ENCODE results near the gene EYA4. TPM values are rescaled to one million over a fixed set of nuclear protein-coding genes. Genes with fewer than 3 reads are reported as not detected.

The EYA4 gene
- total RNA-seq, 1 experiment from 2014 or later, result 0.24 TPM

GRCh38 chr6:133435065-133435728 lies 194.0 kb downstream of the EYA4 start (continued):
- TF ChIP-seq USF2 (CRISPR knock-in tag; IDR thresholded peaks at IDR 0.05), result no peak
- no peak for TF ChIP-seq E2F4 (CRISPR knock-in tag; IDR thresholded peaks at IDR 0.05; ENCODE audit: borderline replicate concordance, low read depth)
- TF ChIP-seq ZNF423 (CRISPR knock-in tag; IDR thresholded peaks at IDR 0.05), result no peak
- TF ChIP-seq STAT6 (CRISPR knock-in tag; conservative IDR thresholded peaks at IDR 0.05; ENCODE audit: low read depth), result no peak
- TF ChIP-seq FOXP4 (CRISPR knock-in tag; IDR thresholded peaks at IDR 0.05), result no peak
- TF ChIP-seq ZNF512 (CRISPR knock-in tag; IDR thresholded peaks at IDR 0.05; ENCODE audit: borderline replicate concordance), result no peak
- no peak for TF ChIP-seq ZNF232 (CRISPR knock-in tag; IDR thresholded peaks at IDR 0.05)
- no peak for TF ChIP-seq MLX (CRISPR knock-in tag; IDR thresholded peaks at IDR 0.05)
- no peak for TF ChIP-seq ATF3 (CRISPR knock-in tag; conservative IDR thresholded peaks at IDR 0.05)
- no peak for TF ChIP-seq NR2C2 (CRISPR knock-in tag; IDR thresholded peaks at IDR 0.05)
- TF ChIP-seq FOXK1 (CRISPR knock-in tag; IDR thresholded peaks at IDR 0.05), result no peak
- no peak for TF ChIP-seq ATF6 (CRISPR knock-in tag; IDR thresholded peaks at IDR 0.05)
- TF ChIP-seq E2F1 (CRISPR knock-in tag; IDR thresholded peaks at IDR 0.05), result no peak
- no peak for TF ChIP-seq ZBTB43 (CRISPR knock-in tag; IDR thresholded peaks at IDR 0.05)
- TF ChIP-seq SOX15 (CRISPR knock-in tag; IDR thresholded peaks at IDR 0.05), result no peak
